Neural crest cell (in vitro differentiated cells): ENCODE results near the gene SHISA7. TPM values are rescaled to one million over a fixed set of nuclear protein-coding genes. Genes with fewer than 3 reads are reported as not detected.

Experiments
- DNase-seq: peaks from one replicate; pipeline ENCODE4 v3.0.0; 2021; ENCODE audit warnings: low read depth, mixed read lengths, low spot score
- H3K27ac Mint-ChIP-seq: one replicate; pipeline ENCODE4 v1.8.0; 2021; ENCODE audit warnings: mild to moderate bottlenecking, mixed read lengths; ENCODE audit not compliant: unreplicated experiment
- H3K27me3 Mint-ChIP-seq: 2 replicates; pipeline ENCODE4 v1.8.0; 2021; ENCODE audit warnings: low read depth, mild to moderate bottlenecking, mixed read lengths
- H3K36me3 Mint-ChIP-seq: 2 replicates; pipeline ENCODE4 v1.8.0; 2021; ENCODE audit warnings: low read depth, mild to moderate bottlenecking, mixed read lengths
- H3K4me1 Mint-ChIP-seq: 2 replicates; pipeline ENCODE4 v1.8.0; 2021; ENCODE audit warnings: mixed read lengths
- H3K4me3 Mint-ChIP-seq: one replicate; pipeline ENCODE4 v1.8.0; 2021; ENCODE audit warnings: mild to moderate bottlenecking, mixed read lengths
- H3K9me3 Mint-ChIP-seq: 2 replicates; pipeline ENCODE4 v1.8.0; 2021; ENCODE audit warnings: mixed read lengths
- CTCF ChIP-seq: fragments of 200-600 bp; sonication (generic); conservative IDR thresholded peaks from 2 replicates; pipeline ENCODE4 v1.5.0; 2021; ENCODE audit warnings: antibody characterized with exemption, mild to moderate bottlenecking
- total RNA-seq: library from RNA; stranded (reverse); gene quantifications from 2 replicates; pipeline ENCODE4 v1.2.1, GENCODE V29; 2021

The SHISA7 gene
- total RNA-seq, 1 donor from 2014 or later = 0.54 TPM

- Mint-ChIP-seq H3K4me3 (no peak overlapping the region), H3K9me3 (no peaks in the 10 kb centered on the region), H3K27ac (no peak overlapping the region), H3K27me3 (peaks cover 7% of the 10 kb centered on the region), H3K4me1 (peaks cover 19% of the 10 kb centered on the region), H3K36me3 (no peaks in the 10 kb centered on the region)
- no peak for DNase-seq
- TF ChIP-seq CTCF = no peak
Measured at GRCh38 chr19:55489711-55490477, 46.8 kb upstream of the SHISA7 start.

GRCh38 chr19:55488986-55489710 lies 46.0 kb upstream of the SHISA7 start:
- Mint-ChIP-seq H3K27me3 (peaks cover 7% of the 10 kb centered on the region), H3K27ac (no peak overlapping the region), H3K36me3 (no peaks in the 10 kb centered on the region), H3K4me3 (no peak overlapping the region), H3K4me1 (peaks cover 19% of the 10 kb centered on the region), H3K9me3 (no peaks in the 10 kb centered on the region)
- TF ChIP-seq CTCF = no peak
- DNase-seq = no peak

- no peak for TF ChIP-seq CTCF
- no peaks in the 10 kb centered on the region for H3K9me3 Mint-ChIP-seq
- H3K4me3 Mint-ChIP-seq = peak within 1 kb of the TSS; percentile 86
- peaks cover 7% of the 10 kb centered on the region for H3K27me3 Mint-ChIP-seq
- peaks cover 19% of the 10 kb centered on the region for H3K4me1 Mint-ChIP-seq
- no peak for DNase-seq
- no peaks in the 10 kb centered on the region for H3K36me3 Mint-ChIP-seq
- H3K27ac Mint-ChIP-seq = peak within 1 kb of the TSS; percentile 93
Measured at GRCh38 chr19:55487924-55488687, 45.0 kb upstream of the SHISA7 start, which contains the start of gene SSC5D. SSC5D (plus strand) TSS chr19:55488436; CDS start chr19:55488590, 154 bp downstream.

- peaks cover 19% of the 10 kb centered on the region for H3K4me1 Mint-ChIP-seq
- peak overlapping the region; percentile 93 for H3K27ac Mint-ChIP-seq
- peak overlapping the region; percentile 86 for H3K4me3 Mint-ChIP-seq
- H3K36me3 Mint-ChIP-seq = no peaks in the 10 kb centered on the region
- no peaks in the 10 kb centered on the region for H3K9me3 Mint-ChIP-seq
- H3K27me3 Mint-ChIP-seq = peaks cover 7% of the 10 kb centered on the region
- DNase-seq = peak; percentile 39
- TF ChIP-seq CTCF = no peak
Measured at GRCh38 chr19:55486971-55487923, 44.1 kb upstream of the SHISA7 start.
